IPS-NIHi11 (cell line): Measurements from ENCODE around the gene MID1.
"Not testable (repeated sequence)": the region's sequence is repeated elsewhere in the genome, so short reads cannot be mapped to it uniquely, and the experiment has no call there.

Experiments
- DNase-seq: peaks from one replicate; pipeline ENCODE4 v3.0.0; 2012; ENCODE audit warnings: mixed read lengths, low spot score

MID1 gene

GRCh38 chrX:10617186-10617998 lies 3.0 kb downstream of the MID1 start:
- no peak for DNase-seq

GRCh38 chrX:10615931-10616774 lies 4.2 kb downstream of the MID1 start:
- DNase-seq = peak; percentile 23

GRCh38 chrX:10612215-10612614 lies 8.2 kb downstream of the MID1 start:
- no peak for DNase-seq

GRCh38 chrX:10611441-10612090 lies 8.8 kb downstream of the MID1 start:
- DNase-seq = no peak

- DNase-seq = no peak
These were observed 12.3 kb downstream of the MID1 start for GRCh38 chrX:10608099-10608498.

- no peak for DNase-seq
These were observed 13.2 kb downstream of the MID1 start for GRCh38 chrX:10607233-10607632.

- no peak for DNase-seq
These were observed 16.8 kb downstream of the MID1 start for GRCh38 chrX:10603612-10604011.

GRCh38 chrX:10602646-10603045 lies 17.7 kb downstream of the MID1 start:
- DNase-seq = no peak

GRCh38 chrX:10600479-10600878 lies 19.9 kb downstream of the MID1 start:
- no peak for DNase-seq

GRCh38 chrX:10598540-10598939 lies 21.8 kb downstream of the MID1 start:
- DNase-seq = no peak

GRCh38 chrX:10597871-10598270 lies 22.5 kb downstream of the MID1 start:
- DNase-seq = peak; percentile 13

- no peak for DNase-seq
These were observed 28.7 kb downstream of the MID1 start for GRCh38 chrX:10591363-10592335.

- not testable (repeated sequence) for DNase-seq
These were observed 30.6 kb downstream of the MID1 start for GRCh38 chrX:10589787-10590186.

GRCh38 chrX:10589098-10589497 lies 31.3 kb downstream of the MID1 start:
- no peak for DNase-seq

GRCh38 chrX:10584882-10585281 lies 35.5 kb downstream of the MID1 start:
- DNase-seq = not testable (repeated sequence)

GRCh38 chrX:10582945-10583344 lies 37.4 kb downstream of the MID1 start:
- DNase-seq = no peak

GRCh38 chrX:10582215-10582733 lies 38.1 kb downstream of the MID1 start:
- DNase-seq = no peak

- DNase-seq = no peak
These were observed 41.0 kb downstream of the MID1 start for GRCh38 chrX:10579112-10580011.

- no peak for DNase-seq
These were observed 41.9 kb downstream of the MID1 start for GRCh38 chrX:10578527-10578926.

GRCh38 chrX:10577853-10578252 lies 42.5 kb downstream of the MID1 start:
- DNase-seq = no peak
